H9 (cell line): ENCODE measurements around the gene TTC33. TPM values are rescaled to one million over a fixed set of nuclear protein-coding genes. Genes with fewer than 3 reads are reported as not detected.
"Not testable (repeated sequence)": the region's sequence is repeated elsewhere in the genome, so short reads cannot be mapped to it uniquely, and the experiment has no call there.

Experiments used
- DNase-seq: peaks from one replicate; pipeline ENCODE4 v3.0.0-alpha.2; 2017
- H2AFZ ChIP-seq: one replicate; pipeline ENCODE4 v1.6.1; 2013; ENCODE audit warnings: mild to moderate bottlenecking, low read length, control low read depth, moderate library complexity
- H2AK5ac ChIP-seq: 2 replicates; pipeline ENCODE4 v1.6.1; 2013; ENCODE audit warnings: low read length, control low read depth, mixed read lengths; ENCODE audit not compliant: insufficient read length
- H2BK120ac ChIP-seq: one replicate; pipeline ENCODE4 v1.6.1; 2013; ENCODE audit warnings: low read depth, mild to moderate bottlenecking, low read length, control low read depth, inconsistent platforms; ENCODE audit not compliant: poor library complexity, severe bottlenecking
- H2BK12ac ChIP-seq: 2 replicates; pipeline ENCODE4 v1.6.1; 2013; ENCODE audit warnings: low read length, control low read depth, mixed read lengths, low read depth; ENCODE audit not compliant: insufficient read length
- H2BK15ac ChIP-seq: 2 replicates; pipeline ENCODE4 v1.6.1; 2013; ENCODE audit warnings: low read depth, low read length, control low read depth
- H2BK20ac ChIP-seq: one replicate; pipeline ENCODE4 v1.6.1; 2013; ENCODE audit warnings: low read depth, mild to moderate bottlenecking, low read length, control low read depth, inconsistent platforms; ENCODE audit not compliant: poor library complexity, severe bottlenecking
- H2BK5ac ChIP-seq: 2 replicates; pipeline ENCODE4 v1.6.1; 2013; ENCODE audit warnings: low read length, control low read depth, mixed read lengths; ENCODE audit not compliant: insufficient read length
- H3K14ac ChIP-seq: 2 replicates; pipeline ENCODE4 v1.6.1; 2013; ENCODE audit warnings: low read length, control low read depth; ENCODE audit not compliant: insufficient read depth
- H3K18ac ChIP-seq: 2 replicates; pipeline ENCODE4 v1.6.1; 2013; ENCODE audit warnings: low read depth, mild to moderate bottlenecking, mixed read lengths, low read length, control low read depth; ENCODE audit not compliant: insufficient read length
- H3K23ac ChIP-seq: 2 replicates; pipeline ENCODE4 v1.6.1; 2013; ENCODE audit warnings: low read length, control low read depth, mixed read lengths, low read depth; ENCODE audit not compliant: insufficient read length
- H3K23me2 ChIP-seq: 2 replicates; pipeline ENCODE4 v1.6.1; 2013; ENCODE audit warnings: low read depth, mild to moderate bottlenecking, mixed read lengths, low read length, control low read depth; ENCODE audit not compliant: insufficient read length, poor library complexity, severe bottlenecking
- H3K27ac ChIP-seq: 2 replicates; pipeline ENCODE4 v1.5.1; 2013; ENCODE audit warnings: low read length, control low read depth, mixed read lengths, low read depth; ENCODE audit not compliant: insufficient read length
- H3K27me3 ChIP-seq: 2 replicates; pipeline ENCODE4 v1.6.1; 2013; ENCODE audit warnings: low read length, control low read depth, inconsistent platforms; ENCODE audit not compliant: insufficient read depth
- H3K4ac ChIP-seq: 2 replicates; pipeline ENCODE4 v1.6.1; 2013; ENCODE audit warnings: low read depth, mild to moderate bottlenecking, control low read depth, inconsistent platforms, low read length, moderate library complexity
- H3K4me1 ChIP-seq: 2 replicates; pipeline ENCODE4 v1.6.1; 2013; ENCODE audit warnings: low read length, control low read depth, inconsistent platforms; ENCODE audit not compliant: insufficient read depth
- H3K4me2 ChIP-seq: 2 replicates; pipeline ENCODE4 v1.6.1; 2013; ENCODE audit warnings: low read length, control low read depth, mixed read lengths; ENCODE audit not compliant: insufficient read length, insufficient read depth
- H3K56ac ChIP-seq: 2 replicates; pipeline ENCODE4 v1.6.1; 2013; ENCODE audit warnings: low read depth, mild to moderate bottlenecking, mixed read lengths, low read length, control low read depth; ENCODE audit not compliant: insufficient read length
- H3K79me1 ChIP-seq: 2 replicates; pipeline ENCODE4 v1.6.1; 2013; ENCODE audit warnings: low read depth, mild to moderate bottlenecking, moderate library complexity, low read length, control low read depth, inconsistent platforms; ENCODE audit not compliant: insufficient read depth, poor library complexity, severe bottlenecking
- H3K79me2 ChIP-seq: 2 replicates; pipeline ENCODE4 v1.6.1; 2013; ENCODE audit warnings: low read length, control low read depth, inconsistent platforms; ENCODE audit not compliant: insufficient read depth
- H3K9ac ChIP-seq: 2 replicates; pipeline ENCODE4 v1.6.1; 2013; ENCODE audit warnings: low read length, control low read depth, mixed read lengths; ENCODE audit not compliant: insufficient read length; ENCODE audit errors: extremely low read depth
- H3K9me3 ChIP-seq: one replicate; pipeline ENCODE4 v1.6.1; 2013; ENCODE audit warnings: low read depth, low read length, inconsistent platforms; ENCODE audit not compliant: control insufficient read depth
- H3T11ph ChIP-seq: one replicate; pipeline ENCODE4 v1.6.1; 2013; ENCODE audit warnings: mild to moderate bottlenecking, low read length, control low read depth, inconsistent platforms
- H4K20me1 ChIP-seq: one replicate; pipeline ENCODE4 v1.6.1; 2013; ENCODE audit not compliant: control insufficient read depth, insufficient read length, insufficient read depth
- H4K5ac ChIP-seq: 2 replicates; pipeline ENCODE4 v1.6.1; 2013; ENCODE audit warnings: low read depth, mild to moderate bottlenecking, mixed read lengths, low read length, control low read depth; ENCODE audit not compliant: insufficient read length
- H4K8ac ChIP-seq: replicated peaks from 2 replicates; pipeline ENCODE4 v1.6.1; 2013; ENCODE audit warnings: low read length, control low read depth, mixed read lengths, low read depth; ENCODE audit not compliant: insufficient read length
- H4K91ac ChIP-seq: 2 replicates; pipeline ENCODE4 v1.6.1; 2013; ENCODE audit warnings: low read depth, mild to moderate bottlenecking, moderate library complexity, mixed read lengths, low read length, control low read depth; ENCODE audit not compliant: insufficient read length
- H3K27ac Mint-ChIP-seq, 3 experiments: 2 replicates in 2 of 3; 3 replicates in 1 of 3; pipeline ENCODE4 v1.8.0; 2020 to 2021; ENCODE audit warnings: mixed read lengths in 3 of 3, mild to moderate bottlenecking in 1 of 3, moderate library complexity in 1 of 3
- H3K27me3 Mint-ChIP-seq: 2 replicates; pipeline ENCODE4 v1.8.0; 2021; ENCODE audit warnings: low read depth, mild to moderate bottlenecking, moderate library complexity, mixed read lengths
- H3K36me3 Mint-ChIP-seq, 3 experiments: 2 replicates in 2 of 3; 3 replicates in 1 of 3; pipeline ENCODE4 v1.8.0; 2020 to 2021; ENCODE audit warnings: low read depth in 3 of 3, mixed read lengths in 3 of 3; ENCODE audit not compliant: insufficient read depth in 1 of 3
- H3K4me1 Mint-ChIP-seq, 2 experiments: 2 replicates each; pipeline ENCODE4 v1.8.0; 2020; ENCODE audit warnings: mixed read lengths in 2 of 2
- H3K4me3 Mint-ChIP-seq, 2 experiments: 2 replicates in 1 of 2; 3 replicates in 1 of 2; pipeline ENCODE4 v1.8.0; 2020 to 2021; ENCODE audit warnings: mild to moderate bottlenecking in 2 of 2, mixed read lengths in 2 of 2, moderate library complexity in 1 of 2
- H3K9me3 Mint-ChIP-seq, 2 experiments: 2 replicates in 1 of 2; 3 replicates in 1 of 2; pipeline ENCODE4 v1.8.0; 2020; ENCODE audit warnings: mild to moderate bottlenecking in 2 of 2, mixed read lengths in 2 of 2, moderate library complexity in 1 of 2
- WGBS: extraction: QIAGEN DNeasy Blood & Tissue Kit; methylation state at CpG from one replicate; pipeline ENCODE4 v1.1.7; 2013; ENCODE audit warnings: missing lambda C conversion rate, low lambda C conversion rate, mixed read lengths; ENCODE audit not compliant: insufficient read length; ENCODE audit errors: extremely low coverage; 5-methylcytosine and 5-hydroxymethylcytosine counted together
- total RNA-seq: library from RNA; stranded (reverse); gene quantifications from 2 replicates; pipeline ENCODE4 v1.2.1, GENCODE V29; 2021

TTC33 gene
- total RNA-seq, 1 experiment from 2014 or later: 7.3 TPM

- H3K79me2 ChIP-seq, H3K79me1 ChIP-seq, H3K23ac ChIP-seq, H3K18ac ChIP-seq, H2BK5ac ChIP-seq, H4K91ac ChIP-seq, DNase-seq, H3K23me2 ChIP-seq, H3K27ac Mint-ChIP-seq, H4K5ac ChIP-seq, H3K4me1 Mint-ChIP-seq, H3K9me3 ChIP-seq, H3K4me3 Mint-ChIP-seq, H3K4me2 ChIP-seq, H4K8ac ChIP-seq, H3K9ac ChIP-seq, H4K20me1 ChIP-seq, H2BK12ac ChIP-seq, H2BK120ac ChIP-seq, H3T11ph ChIP-seq, H3K4ac ChIP-seq, H2AK5ac ChIP-seq, H3K4me1 ChIP-seq, H3K56ac ChIP-seq, H2BK20ac ChIP-seq, H3K14ac ChIP-seq, H3K27me3 ChIP-seq, H3K27ac ChIP-seq, H2BK15ac ChIP-seq, H2AFZ ChIP-seq, H3K27me3 Mint-ChIP-seq: not testable (repeated sequence)
- H3K36me3 Mint-ChIP-seq: peaks cover 6 to 14% (median 9%) of the 10 kb centered on the region in 3 experiments; a peak in 6 of 7 replicates
- WGBS: no CpG with 5 or more reads among the region's 1 CpG
- H3K9me3 Mint-ChIP-seq: peaks cover 22 to 23% of the 10 kb centered on the region in 2 experiments
Measured at GRCh38 chr5:40705484-40705883, 50.3 kb downstream of the TTC33 start.

GRCh38 chr5:40702027-40702426, 53.7 kb downstream of the TTC33 start:
- H4K8ac ChIP-seq, H3K36me3 Mint-ChIP-seq: not testable (repeated sequence)

More at GRCh38 chr5:40702027-40702426, 53.7 kb downstream of the TTC33 start:
- not testable (repeated sequence) for H3K79me1 ChIP-seq, H3K4ac ChIP-seq, H2BK5ac ChIP-seq, H3K4me1 ChIP-seq, H3K56ac ChIP-seq, H3K23me2 ChIP-seq, H2BK20ac ChIP-seq, H3K4me1 Mint-ChIP-seq, H3K23ac ChIP-seq, H2AK5ac ChIP-seq, H4K20me1 ChIP-seq, H3K27ac ChIP-seq, DNase-seq, H3K14ac ChIP-seq, H3K18ac ChIP-seq, H2BK15ac ChIP-seq, H3K9me3 ChIP-seq, H3K4me3 Mint-ChIP-seq, H3K27me3 ChIP-seq, H3K27me3 Mint-ChIP-seq, H3K9ac ChIP-seq, H3T11ph ChIP-seq, H2BK120ac ChIP-seq, H4K91ac ChIP-seq, H4K5ac ChIP-seq, H3K4me2 ChIP-seq, H2AFZ ChIP-seq, H2BK12ac ChIP-seq, H3K27ac Mint-ChIP-seq, H3K79me2 ChIP-seq
- H3K9me3 Mint-ChIP-seq: peaks cover 17 to 19% of the 10 kb centered on the region in 2 experiments
